HG02973 (cell line): ENCODE data around the gene FCHO1.

Source experiments
- ATAC-seq: cut with Tn5 transposase; IDR thresholded peaks from one replicate; pipeline ENCODE4 v1.9.1; 2021; ENCODE audit warnings: moderate library complexity; ENCODE audit not compliant: unreplicated experiment

Gene FCHO1

DNA sequence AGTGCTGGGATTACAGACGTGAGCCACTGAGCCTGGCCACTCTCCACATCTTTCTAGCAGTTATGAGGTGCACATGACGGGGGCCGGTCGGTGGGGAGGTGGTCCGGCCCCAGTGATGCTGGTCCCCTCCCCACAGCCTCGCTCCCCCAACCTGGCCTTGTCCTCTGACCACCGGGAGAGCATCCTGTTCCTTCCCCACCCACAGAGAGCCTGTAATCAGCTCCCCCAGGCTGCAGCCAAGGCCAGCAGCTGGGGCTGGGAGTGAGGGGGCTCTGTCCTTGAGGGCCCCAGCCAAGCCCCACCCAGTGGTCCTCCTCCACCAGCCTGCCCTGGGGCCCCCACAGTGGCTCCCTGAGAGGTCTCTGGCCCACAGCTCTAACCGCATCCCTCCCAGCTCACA, 73.1 kb downstream of the FCHO1 start:
- no peak for ATAC-seq

DNA sequence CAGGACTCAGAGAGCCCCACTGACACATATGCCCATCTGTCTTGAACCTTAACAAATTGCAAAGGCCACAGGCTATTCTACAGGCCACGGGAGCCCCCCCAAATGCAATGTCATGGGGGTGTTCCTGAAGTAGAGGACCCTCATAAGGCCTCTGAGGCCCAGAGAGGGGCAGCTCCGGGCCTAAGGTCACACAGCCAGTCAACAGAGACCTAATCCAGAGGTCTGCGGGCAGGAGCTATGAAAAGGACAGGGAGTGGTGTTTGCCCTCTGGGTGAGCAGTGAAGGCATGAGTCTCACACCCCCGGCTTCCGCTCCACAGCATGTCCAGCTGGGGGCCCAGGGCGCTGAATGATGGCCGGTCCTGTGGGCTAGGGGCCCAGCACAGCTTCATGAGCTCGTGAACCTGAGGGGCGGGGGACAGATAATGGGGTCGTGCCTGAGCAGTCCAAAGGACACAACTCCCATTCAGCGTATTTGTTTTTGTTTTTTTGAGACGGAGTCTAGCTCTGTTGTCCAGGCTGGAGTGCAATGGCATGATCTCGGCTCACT, 75.3 kb downstream of the FCHO1 start:
- ATAC-seq: no peak

DNA sequence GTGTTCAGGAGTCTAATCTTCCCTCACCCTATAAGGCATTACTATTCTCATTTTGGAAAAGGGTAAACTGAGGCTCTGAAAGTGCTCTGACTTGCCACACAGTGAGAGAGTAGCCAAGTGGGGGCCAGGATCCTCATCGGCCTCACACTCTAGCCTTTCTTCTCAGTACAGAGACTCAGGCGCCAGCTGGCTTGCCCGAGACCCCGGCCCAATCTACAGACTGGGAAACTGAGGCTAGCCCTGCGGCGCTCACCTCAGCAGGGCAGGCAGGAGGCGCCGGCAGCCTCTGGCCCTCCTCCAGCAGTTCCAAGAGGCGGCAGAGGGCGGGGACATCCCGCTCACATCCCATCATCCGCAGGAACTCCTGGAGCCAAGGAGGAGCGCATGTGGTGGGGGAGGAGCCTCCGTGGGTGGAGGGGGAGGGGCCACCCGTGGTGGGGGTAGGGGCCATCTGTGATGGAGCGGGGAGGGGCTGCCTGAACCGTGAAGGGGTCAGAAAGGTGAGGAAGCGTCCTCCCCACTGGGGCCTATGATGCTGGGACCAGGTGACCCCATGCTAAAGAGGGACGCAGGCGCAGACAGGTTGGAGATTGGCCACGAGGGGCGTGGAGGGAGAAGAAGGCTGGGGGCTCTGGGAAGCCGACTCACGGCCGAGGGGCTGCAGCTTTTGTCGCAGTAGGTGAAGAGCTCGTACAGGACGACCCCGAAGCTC, 78.7 kb downstream of the FCHO1 start:
- no peak for ATAC-seq

DNA sequence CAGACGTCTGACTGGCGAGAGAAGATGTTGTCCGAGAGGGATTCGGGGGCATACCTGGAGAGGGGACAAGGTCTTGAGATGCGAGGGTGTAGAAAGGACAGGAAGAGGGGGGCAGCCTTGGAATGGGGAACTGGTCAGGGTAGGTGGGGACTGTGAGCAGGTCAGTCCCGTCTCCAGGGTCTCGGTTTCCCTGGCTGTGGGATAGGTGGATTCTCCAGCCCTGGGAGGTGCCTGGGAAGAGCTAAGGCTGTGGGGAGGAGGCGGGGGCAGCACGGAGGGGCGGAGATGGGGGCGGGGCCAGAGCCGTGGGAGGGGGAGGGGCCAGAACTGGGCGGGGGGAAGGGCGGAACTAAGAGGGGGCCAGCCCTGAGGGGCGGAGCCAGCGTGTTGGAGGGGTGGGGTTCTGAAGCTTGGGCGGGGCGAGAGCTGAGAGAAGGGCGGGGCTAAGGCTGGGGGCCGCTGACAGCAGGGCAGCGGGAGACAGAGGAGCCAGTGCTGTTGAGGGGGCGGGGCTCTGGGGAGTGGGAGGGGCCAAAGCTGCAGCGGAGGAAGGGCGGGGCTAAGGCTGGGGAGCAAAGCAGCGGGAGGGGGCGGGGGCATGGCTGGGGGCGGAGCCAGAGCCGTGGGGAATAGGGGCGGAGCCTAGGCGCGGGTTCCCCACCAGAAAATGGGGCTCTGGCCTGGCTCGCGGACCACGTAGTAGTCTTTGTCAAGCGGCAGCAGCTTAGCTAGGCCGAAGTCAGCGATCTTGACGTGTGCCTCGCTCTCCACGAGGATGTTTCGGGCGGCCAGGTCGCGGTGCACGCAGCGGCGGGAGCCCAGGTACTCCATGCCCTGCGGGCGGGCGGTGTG, 79.5 kb downstream of the FCHO1 start:
- ATAC-seq: no peak

DNA sequence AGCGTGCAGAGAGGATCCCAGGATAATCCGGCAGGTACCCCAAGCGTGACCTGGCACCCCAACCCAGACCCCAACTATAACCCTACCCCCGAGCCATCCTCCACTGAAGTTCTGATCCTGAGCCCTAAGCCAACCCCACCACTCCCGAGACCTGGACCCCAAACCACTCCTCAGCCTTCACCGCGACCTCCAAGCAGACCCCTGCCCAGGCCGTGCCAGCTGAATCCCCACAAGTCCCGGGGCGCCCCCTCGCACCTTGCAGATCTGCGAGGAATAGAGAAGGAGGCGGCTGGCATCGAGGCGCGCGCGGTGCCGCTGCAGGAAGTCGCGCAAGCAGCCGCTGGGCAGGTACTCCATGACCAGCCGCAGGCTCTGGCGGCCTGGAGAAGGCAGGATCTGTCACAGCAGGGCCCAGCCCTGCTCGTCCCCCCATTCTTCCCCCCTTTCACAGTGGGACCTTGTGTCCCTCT, 80.2 kb downstream of the FCHO1 start:
- no peak for ATAC-seq

DNA sequence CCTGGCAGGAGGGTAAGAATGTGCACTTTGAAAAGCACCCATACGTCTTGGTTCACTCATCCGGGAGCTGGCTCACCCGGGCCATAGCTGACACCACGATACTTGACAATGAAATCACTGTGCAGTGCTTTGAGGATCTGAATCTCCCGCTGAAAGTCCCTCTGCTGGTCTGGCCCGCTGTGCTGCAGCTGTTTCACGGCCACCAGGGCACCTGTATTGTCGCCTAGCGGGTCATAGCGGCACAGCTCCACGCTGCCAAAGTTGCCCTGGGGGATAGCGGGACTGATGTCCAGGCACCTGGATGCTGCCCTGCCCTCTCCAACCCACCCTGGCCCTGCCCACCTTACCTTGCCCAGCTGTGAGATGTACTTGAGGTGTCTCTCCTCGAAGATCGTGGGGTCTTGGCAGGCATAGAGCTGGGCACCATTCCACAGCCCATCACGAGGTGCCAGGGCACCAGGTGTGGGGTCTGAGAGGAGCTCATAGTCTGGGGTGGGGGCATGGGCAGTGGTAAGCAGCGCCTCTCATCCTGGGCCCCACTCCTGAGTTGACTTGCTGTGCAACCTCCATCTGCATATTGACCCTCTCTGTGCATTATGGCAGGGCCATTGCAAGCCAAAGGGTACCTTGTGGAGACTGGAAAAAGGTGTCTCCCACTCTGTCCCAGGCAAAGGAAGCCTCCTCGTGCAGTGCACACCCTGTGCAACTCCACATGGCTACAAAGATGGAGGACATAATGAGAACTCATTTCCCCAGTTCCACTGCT, 81.3 kb downstream of the FCHO1 start:
- no peak for ATAC-seq

DNA sequence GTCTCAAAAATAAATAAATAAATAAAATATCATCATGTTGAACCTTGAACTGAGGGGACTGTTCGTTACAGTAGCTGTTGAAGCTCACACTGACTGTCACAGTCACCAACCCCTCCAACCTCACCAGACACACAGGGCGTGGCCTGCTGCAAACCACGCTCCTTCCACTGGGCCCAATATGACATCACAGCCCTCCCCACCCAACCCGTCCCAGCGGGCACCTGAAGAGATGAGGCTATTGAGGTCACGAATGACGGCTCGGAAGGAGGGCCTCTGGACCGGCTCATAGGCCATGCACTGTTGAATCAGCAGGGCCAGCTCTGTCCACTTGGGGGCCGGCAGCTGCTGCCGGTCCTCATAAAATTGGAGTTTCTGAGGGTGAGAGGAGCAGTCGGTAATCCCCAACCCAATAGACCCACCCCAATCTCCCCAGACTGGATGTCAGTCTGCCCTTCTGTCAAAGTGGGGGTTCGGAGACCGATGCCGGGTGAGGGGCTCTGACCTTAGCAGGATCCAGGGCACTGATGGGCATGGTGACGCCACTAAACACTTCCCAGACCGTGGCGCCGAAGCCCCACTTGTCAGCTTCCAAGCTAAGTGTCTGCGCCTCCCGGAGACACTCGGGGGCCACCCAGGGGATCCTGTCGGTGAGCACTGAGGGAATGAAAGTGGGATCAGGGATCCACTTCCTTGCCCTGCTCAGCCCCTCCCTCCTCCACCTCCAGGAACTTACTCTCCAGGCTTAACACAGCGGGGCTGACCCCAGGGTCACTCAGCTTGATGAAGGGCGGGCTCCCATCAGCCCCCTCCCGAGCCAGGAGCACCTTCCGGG, 83.3 kb downstream of the FCHO1 start:
- ATAC-seq: no peak

DNA sequence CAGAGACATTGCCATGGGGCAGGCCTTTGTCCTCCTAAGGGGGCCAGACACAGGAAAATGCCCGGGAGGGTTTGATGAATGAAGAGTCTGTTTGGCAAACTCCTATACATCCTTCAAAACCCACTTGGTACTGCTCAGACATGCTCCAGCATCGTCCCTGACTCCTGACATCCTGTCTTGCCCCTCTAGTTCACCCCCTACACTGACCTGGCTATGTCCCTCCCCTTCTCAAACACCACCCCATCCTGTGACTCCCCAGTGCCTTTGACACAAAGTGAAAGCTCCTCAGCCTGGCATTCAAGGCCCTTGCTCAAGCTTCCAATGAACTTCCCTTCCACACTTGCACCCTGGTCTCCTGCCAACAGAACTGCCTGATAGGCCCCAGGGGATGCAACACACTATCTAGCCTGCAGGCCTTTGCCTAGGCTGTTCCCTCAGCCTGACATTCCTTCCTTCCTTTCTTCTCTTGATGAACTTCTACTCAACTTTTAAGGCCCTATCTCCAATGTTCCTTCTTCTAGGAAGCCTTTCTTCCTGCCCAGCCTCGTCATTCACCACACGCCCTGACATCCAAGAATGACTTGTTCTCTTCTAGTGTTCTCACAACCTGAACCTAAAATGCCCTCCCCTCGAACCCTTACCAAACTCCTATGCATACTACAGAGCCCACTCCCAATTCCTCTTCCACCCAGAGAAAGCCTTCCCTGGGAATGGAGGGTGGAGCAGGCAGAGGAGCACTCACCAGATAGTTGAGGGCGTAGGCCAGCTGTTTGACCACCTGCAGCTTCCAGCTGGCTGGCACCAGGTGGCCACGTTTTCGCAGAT, 84.1 kb downstream of the FCHO1 start:
- ATAC-seq: no peak

DNA sequence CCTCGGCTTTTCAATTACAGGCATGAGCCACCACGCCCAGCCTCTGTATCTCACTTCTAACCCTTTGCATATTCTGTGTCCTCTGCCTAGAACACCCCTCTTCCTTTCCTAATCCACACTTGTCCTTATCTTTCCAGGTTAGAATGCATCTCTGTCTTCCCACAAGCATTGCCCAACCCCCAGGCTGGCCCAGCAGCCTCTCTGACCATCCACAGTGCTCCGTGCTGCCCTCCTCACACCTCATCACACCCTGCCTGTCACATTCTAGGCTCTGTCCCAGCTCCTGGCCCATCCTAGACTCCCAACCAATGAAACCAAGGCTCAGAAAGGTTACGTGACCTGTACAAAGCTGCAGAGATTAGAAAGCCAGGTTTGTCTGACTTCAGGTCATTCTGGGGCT, 85.3 kb downstream of the FCHO1 start:
- ATAC-seq: no peak

DNA sequence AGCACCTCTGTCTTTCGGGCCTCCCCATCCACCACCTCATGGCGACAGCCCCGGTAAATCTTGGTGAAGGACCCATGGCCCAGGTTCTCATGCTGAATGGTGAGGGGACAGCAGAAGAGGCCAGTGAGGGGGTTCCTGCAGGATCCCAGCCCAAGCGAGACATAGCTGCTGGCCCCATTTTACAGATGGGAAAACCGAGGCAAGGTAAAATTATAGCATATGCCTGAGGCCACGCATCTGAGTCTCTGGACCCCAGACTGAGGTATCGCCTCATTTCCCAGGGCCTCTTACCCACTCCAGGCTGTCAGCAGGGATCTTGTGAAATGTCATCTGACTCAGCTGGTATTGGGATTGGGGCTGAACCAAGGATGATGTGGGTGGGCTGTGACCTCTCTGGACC, 86.7 kb downstream of the FCHO1 start:
- no peak for ATAC-seq
